ENCODE measurements around the gene CDHR2. TPM values are rescaled to one million over a fixed set of nuclear protein-coding genes. Genes with fewer than 3 reads are reported as not detected.

The CDHR2 gene
- total RNA-seq, 1 experiment from 2014 or later: 1.2 TPM

GRCh38 chr5:176642675-176643490, 93.7 kb downstream of the CDHR2 start:
- in situ Hi-C loops (cut with HindIII; ENCODE audit: low pct_unique_long_range_greater_than_20kb, low sequenced_read_pairs): no loop called here
- no peak for DNase-seq (ENCODE audit: low read depth)

DNA sequence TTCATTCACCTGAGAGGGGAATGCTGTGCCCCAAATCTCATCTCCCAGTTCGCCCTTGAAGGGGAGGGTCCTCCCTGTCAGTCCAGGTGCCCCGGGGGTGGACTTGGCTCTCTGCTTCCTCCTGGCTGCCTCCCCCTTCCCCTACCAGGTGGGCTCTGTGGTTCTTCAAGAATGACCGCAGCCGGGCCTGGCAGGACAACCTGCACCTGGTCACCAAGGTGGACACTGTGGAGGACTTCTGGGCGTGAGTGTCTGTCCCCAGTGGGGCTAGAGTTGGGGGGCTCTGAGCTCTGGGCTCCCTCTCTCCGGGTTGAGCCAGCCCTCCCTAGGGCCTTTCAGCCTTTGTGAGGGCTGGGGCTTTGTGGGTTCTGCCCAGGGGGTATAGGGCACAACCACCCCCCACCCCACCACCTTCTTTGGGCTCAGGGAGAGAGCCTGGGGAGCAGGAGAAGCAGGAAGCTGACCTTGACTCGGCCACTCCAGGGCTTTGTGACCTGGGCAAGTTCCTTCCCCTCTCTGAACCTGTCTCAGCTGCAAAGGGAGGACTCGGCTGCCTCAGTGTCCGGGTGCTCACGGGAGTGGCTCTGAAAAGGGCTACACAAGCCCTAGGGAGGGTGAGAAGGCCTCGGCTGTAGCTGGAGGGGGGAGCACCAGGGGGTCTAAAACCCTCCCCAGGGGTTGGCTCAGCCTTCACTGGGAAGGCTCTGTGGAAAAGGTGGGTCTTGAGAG, 94.5 kb downstream of the CDHR2 start:
- DNase-seq (ENCODE audit: low read depth): no peak
- in situ Hi-C loops (cut with HindIII; ENCODE audit: low pct_unique_long_range_greater_than_20kb, low sequenced_read_pairs): no loop called here

GRCh38 chr5:176644294-176644693, 95.2 kb downstream of the CDHR2 start:
- in situ Hi-C loops (cut with HindIII; ENCODE audit: low pct_unique_long_range_greater_than_20kb, low sequenced_read_pairs): no loop called here
- no peak for DNase-seq (ENCODE audit: low read depth)

DNA sequence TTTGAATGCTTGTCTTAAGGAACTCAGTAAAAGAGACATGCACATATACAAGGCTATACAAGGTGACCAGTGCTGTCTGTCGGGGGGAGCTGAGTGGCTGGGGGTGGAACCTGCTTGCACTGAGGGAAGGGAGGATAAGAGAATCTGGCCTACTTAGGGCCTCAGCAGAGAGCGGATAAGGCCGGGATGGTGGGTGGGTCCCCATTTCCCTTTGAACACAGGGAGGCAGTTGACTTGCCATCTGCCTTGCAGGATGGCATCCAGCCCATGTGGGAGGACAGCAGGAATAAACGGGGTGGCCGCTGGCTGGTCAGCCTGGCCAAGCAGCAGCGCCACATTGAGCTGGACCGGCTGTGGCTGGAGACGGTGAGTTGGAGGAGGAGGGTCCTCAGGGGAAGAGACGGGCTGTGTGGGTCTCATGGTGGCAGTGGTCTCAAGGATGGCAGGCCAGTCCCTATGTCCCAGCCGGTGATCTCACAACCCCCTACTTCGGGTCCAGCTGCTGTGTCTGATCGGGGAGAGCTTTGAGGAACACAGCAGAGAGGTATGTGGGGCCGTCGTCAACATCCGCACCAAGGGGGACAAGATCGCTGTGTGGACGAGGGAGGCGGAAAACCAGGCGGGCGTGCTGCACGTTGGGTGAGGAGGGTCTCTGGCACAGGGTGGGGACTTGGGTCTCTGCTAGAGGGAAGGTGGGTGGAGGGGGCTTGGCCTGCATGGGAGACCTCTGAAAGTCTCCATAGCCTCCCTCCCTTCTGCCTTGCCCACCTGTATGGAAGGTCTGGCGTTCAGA, 95.9 kb downstream of the CDHR2 start:
- no peak for DNase-seq (ENCODE audit: low read depth)
- in situ Hi-C loops (cut with HindIII; ENCODE audit: low pct_unique_long_range_greater_than_20kb, low sequenced_read_pairs): no loop called here

Other genes with a start within 250 kb of the CDHR2 start
- gene KIAA1191, start 187.6 kb upstream of the CDHR2 start, total RNA-seq (2014; rRNA removed; shearing (Covaris generic); ENCODE audit: low replicate concordance): 103 and 141 TPM in 2 replicates
- gene ARL10, start 183.9 kb upstream of the CDHR2 start, total RNA-seq (2014; rRNA removed; shearing (Covaris generic); ENCODE audit: low replicate concordance): not detected in 2 replicates
- 17.9 and 27.4 TPM in 2 replicates for gene NOP16, start 160.7 kb upstream of the CDHR2 start, total RNA-seq (2014; rRNA removed; shearing (Covaris generic); ENCODE audit: low replicate concordance)
- 129 and 143 TPM in 2 replicates for gene HIGD2A, start 160.6 kb upstream of the CDHR2 start, total RNA-seq (2014; rRNA removed; shearing (Covaris generic); ENCODE audit: low replicate concordance)
- gene CLTB, start 132.8 kb upstream of the CDHR2 start, total RNA-seq (2014; rRNA removed; shearing (Covaris generic); ENCODE audit: low replicate concordance): 70.3 and 106 TPM in 2 replicates
- 26.2 and 31.4 TPM in 2 replicates for gene FAF2, start 101.0 kb upstream of the CDHR2 start, total RNA-seq (2014; rRNA removed; shearing (Covaris generic); ENCODE audit: low replicate concordance)
- 2.0 and 18.7 TPM in 2 replicates for gene RNF44, start 11.9 kb upstream of the CDHR2 start, total RNA-seq (2014; rRNA removed; shearing (Covaris generic); ENCODE audit: low replicate concordance)
- 30.1 and 36.8 TPM in 2 replicates for gene GPRIN1, start 60.8 kb downstream of the CDHR2 start, total RNA-seq (2014; rRNA removed; shearing (Covaris generic); ENCODE audit: low replicate concordance)
- gene SNCB, start 81.2 kb downstream of the CDHR2 start, total RNA-seq (2014; rRNA removed; shearing (Covaris generic); ENCODE audit: low replicate concordance): not detected in 2 replicates
- not detected in 2 replicates for gene EIF4E1B, start 81.3 kb downstream of the CDHR2 start, total RNA-seq (2014; rRNA removed; shearing (Covaris generic); ENCODE audit: low replicate concordance)
- 93.4 and 126 TPM in 2 replicates for gene TSPAN17, start 98.1 kb downstream of the CDHR2 start, total RNA-seq (2014; rRNA removed; shearing (Covaris generic); ENCODE audit: low replicate concordance)

All from Caki2 (cell line).